OCI-M1 (cell line): ENCODE data around the gene QDPR.
A peak's percentile ranks its signal among the peaks of the same experiment; 100 is the strongest.
"Not testable (repeated sequence)": the region's sequence is repeated elsewhere in the genome, so short reads cannot be mapped to it uniquely, and the experiment has no call there.

Source experiments
- DNase-seq: peaks from one replicate; lab custom pipeline; 2025; lab: John Stamatoyannopoulos, UW

The QDPR gene

GRCh38 chr4:17511950-17512795 is at the start of gene QDPR:
TSS of gene QDPR (minus strand) at chr4:17512090. CDS start at chr4:17512054, 36 bp downstream.
- peak; percentile 91 for DNase-seq

GRCh38 chr4:17561195-17561909 is 49.5 kb upstream of the QDPR start:
- no peak for DNase-seq

DNA sequence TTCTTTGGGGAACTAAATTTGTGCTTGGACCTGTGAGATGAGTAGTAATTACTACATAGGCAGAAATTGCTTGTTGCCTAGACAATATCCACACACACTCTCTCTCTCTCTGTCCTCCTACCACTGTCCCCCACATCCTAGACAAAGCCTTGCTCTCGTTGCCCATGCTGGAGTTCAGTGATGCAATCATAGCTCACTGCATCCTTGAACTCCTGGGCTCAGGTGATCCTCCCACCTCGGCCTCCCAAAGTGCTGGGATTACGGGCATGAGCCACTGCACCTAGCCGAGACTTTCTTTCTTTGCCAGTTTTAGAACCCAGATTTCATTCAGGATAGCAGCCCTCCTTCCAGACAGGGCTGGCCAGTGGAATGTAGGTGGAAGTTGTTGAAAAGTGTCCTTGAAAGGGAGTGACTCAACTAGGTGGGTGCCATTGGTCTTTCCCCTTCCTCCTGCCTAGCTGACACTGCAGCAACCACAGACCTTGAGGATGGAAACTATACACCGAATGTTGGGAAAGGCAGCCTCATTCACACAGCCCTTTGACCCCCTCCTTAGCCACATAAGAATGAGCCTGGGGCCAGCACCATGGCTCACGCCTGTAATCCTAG is 48.3 kb upstream of the QDPR start:
- DNase-seq: no peak

DNA sequence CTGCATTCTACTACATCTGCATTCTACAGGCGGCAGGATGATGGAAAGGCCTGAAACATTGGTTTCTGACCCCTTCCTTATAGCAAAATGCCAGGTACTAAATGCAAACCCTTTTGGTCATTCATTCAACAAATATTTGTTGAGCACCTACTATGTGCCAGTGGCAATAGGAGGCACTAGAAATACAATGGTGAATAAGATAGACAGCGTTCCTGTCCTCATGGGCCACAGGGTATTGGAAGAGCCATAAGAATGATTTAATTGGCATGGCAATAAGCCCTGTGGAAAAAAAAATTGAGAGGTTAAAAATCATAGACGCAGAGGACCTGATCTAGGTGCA is 47.8 kb upstream of the QDPR start:
- DNase-seq: no peak

- no peak for DNase-seq
Observed at GRCh38 chr4:17558941-17559708, 47.2 kb upstream of the QDPR start.

DNA sequence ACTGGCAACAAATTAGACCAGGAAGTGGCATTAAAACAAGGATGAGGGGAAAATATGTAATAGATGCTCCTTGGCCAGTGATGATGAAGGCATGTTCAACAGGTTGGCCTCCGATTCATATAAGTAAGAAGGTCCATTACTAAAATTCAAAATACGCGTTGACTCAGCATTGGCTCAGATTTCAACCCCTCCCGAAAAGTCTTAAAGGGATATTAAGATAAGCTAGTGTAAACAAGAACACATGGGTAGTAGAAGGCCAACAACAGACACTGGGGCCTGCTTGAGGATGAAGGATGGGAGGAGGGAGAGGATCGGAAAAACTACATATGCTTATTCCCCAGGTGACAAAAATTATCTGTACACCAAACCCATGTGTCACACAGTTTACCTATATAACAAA is 46.0 kb upstream of the QDPR start:
- DNase-seq: no peak

- DNase-seq: no peak
Observed at GRCh38 chr4:17556498-17556897, 44.6 kb upstream of the QDPR start.

DNA sequence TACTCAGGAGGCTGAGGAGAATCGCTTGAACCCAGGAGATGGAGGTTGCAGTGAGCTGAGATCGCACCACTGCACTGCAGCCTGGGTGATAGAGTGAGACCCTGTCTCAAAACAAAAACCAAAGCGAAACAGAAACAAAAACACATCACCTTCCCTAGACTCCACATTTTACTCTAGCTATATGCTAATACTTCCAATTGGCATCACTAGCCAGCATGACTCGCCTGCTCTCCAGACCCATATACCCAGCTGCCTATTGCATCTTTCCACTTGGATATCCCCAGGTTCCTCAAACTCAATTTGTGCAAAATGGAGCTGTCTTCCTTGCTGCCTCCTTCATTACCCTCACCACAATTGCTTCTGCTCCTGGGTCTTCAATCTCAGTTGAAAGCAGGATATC is 42.7 kb upstream of the QDPR start:
- no peak for DNase-seq

DNA sequence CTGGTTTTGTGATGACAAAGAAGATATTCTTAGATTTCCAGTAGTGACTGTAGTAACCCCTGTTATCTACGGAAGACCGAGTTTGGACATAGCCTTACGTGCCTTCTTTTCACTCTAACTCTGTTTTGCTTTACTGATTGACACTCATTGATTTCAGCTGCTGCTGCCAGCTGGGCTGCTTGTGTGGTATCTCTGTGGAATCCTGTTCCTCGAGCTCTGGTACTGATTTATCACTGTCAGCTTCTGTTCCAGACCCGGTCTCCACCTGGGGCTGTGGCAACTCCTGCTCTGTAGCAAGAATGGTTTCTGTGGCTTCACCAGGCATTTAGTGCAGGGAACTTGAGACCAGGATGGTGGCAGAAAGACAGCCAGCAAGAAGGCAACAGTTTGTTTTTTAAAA is 40.5 kb upstream of the QDPR start:
- no peak for DNase-seq

DNA sequence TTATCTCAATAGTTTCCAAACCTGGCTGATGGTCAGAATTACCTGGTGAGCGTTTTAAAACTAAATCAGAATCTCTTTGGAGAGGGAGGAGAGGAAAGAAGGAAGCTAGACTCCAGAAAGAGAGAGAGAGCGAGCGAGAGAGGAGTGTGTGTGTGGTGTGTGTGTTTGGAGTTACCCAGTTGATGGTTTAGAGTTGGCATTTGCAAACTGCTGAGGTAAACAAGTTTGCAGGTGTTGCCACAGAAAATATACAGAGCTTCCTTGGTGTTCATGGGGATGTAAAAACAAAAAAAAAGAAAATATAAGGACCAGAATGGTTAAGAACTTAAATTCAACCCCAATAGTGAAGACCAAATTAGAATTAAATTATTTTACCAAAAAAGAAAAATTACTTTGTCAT is 38.7 kb upstream of the QDPR start:
- no peak for DNase-seq

DNA sequence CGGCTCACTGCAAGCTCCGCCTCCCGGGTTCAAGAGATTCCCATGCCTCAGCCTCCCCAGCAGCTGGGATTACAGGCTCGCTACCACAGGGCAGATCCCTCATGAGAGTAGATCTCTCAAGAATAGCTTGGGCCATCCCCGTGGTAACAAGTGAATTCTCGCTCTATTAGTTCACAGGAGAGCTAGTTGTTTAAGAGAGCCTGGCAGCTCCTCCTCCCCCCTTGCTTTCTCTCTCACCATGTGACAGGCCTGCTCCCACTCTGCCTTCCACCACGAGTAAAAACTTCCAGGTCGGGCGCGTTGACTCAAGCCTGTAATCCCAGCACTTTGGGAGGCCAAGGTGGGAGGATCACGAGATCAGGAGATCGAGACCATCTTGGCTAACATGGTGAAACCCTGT is 34.8 kb upstream of the QDPR start:
- DNase-seq: no peak

DNA sequence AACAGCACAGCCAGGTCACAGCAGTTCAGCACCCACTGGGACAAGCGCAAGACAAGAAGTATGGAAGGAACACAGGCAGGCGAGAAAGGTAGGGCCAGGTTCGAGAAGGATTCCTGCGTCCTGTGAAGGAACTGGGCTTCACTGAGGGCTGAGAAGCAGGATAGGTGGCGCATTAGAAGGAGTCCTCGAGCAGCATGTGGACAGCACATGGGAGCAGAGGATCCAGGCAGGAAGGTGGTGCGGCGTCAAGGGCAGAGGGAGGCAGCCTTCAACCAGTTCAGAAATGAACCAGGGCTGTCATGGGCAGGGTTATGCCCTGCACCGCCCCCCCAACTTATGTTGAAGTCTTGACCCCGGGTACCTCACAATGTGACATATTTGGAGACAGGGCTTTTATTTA is 34.3 kb upstream of the QDPR start:
- DNase-seq: no peak

GRCh38 chr4:17545374-17546140 is 33.7 kb upstream of the QDPR start:
- DNase-seq: no peak

DNA sequence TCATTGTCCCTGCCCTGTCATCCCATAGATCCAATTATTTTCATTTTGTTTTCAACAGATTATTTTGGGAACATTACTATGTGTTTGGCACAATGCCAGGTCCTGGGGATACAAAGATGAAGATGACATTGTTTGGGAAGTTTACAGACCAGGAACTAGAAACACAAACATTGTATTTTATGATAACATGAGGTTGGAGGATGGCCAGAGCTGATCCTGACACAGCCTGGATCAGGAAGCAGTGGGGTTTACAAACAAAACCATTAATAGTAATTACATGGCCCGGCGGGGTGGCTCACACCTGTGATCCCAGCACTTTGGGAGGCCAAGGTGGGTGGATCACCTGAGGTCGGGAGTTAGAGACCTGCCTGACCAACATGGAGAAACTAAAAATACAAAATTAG is 32.9 kb upstream of the QDPR start:
- DNase-seq: no peak

DNA sequence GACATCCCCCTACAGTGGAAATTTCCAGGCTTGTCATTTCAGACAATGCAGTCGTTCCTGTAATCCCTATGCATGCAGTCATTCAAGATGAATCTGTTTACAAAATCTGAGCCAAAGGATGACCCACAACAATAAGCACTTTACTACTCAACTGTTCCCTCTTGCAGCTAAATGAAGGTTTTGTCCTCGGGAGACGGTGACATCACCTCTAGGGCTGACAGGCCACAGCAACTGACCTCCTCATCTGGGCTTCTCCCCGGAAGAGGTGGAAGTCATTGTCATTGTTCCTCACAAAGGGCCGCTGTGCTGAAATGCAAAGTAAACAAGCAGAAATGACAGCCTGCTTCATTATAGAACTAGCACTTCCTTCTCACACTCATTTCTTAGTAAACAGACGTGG is 32.3 kb upstream of the QDPR start:
- DNase-seq: no peak

DNA sequence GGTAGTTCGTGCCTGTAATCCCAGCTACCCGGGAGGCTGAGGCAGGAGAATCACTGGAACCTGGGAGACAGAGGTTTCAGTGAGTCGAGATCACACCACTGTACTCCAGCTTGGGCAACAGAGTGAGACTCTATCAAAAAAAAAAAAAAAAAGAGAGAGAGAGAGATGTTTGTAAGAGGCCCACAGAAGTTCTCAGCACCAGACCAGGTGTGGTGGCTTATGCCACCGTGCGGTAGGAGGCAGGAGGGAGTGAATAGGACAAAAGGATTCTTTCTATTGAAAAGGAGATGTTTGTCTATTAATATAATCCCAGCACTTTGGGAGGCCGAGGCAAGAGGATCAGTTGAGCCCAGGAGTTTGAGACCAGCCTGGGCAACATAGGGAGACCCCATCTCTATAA is 25.2 kb upstream of the QDPR start:
- not testable (repeated sequence) for DNase-seq

DNA sequence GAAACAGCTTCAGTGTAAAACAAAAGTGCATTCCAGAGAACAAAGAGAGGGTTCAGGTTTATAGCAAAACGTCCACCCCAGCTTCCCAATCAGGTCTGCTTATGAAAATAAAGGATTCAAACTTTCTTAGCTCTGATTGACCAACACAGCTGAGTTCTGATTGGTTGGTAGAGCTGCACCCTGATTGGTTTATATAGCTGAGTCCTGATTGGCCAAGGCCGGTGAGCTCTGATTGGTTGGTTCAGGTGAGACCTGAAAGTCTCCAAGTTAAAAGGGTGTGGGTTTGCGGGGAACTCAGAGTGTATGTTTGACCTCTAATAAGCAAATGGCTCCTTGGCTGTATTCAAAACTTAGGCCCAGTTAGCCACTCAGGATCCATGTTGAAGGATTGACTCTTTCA is 24.0 kb upstream of the QDPR start:
- DNase-seq: peak; percentile 55

DNA sequence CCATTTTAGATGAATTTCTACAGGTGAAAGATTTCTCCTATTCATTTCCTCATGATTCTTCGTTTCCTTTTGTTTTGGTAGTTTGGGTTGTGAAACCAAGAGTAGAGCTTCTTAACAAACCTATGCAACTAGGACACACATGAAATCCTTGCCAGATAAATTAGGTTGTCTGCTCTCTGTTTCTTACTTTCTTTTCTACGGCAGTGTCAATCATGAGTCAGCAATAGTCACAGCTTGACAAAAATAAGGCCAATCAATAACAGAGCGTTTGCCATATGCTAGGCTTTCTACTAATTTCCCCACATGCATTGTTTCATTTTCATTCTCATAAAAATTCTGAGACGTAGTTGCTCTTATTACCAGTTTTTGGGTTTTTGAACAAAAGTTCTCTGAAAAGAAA is 23.4 kb upstream of the QDPR start:
- peak; percentile 47 for DNase-seq

DNA sequence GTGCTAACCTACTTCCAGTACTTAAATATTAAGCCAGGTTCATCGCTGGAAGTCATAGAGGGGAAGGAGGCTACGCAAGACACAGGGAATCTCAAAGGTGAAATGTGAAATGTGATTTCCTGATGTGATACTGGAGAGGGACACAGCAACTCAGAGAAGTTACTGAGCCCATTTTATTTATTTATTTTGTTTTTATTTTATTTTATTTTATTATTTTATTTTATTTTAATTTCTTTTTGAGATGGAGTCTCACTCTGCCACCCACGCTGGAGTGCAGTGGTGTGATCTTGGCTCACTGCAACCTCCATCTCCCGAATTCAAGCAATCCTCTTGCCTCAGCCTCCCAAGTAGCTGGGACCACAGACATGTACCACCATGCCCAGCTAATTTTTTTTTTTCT is 22.8 kb upstream of the QDPR start:
- no peak for DNase-seq

- DNase-seq: no peak
Observed at GRCh38 chr4:17531538-17532285, 19.8 kb upstream of the QDPR start.
